HepG2 (cell line): ENCODE data around the gene RYR2. TPM values are rescaled to one million over a fixed set of nuclear protein-coding genes. Genes with fewer than 3 reads are reported as not detected.

ENCODE experiments used
- ATAC-seq: fragments of 200-7000 bp; cut with Tn5 transposase; 3 replicates; pipeline ENCODE4 v1.9.1; 2020; ENCODE audit warnings: mild to moderate bottlenecking, moderate library complexity
- BruUV-seq: library from RNA; stranded (reverse); fragments of 400-500 nt; replicated peaks from 2 replicates; lab custom pipeline; 2021; lab: Mats Ljungman, UMichigan
- CTCF ChIA-PET: fragments of 300-600 bp; formaldehyde crosslinking; extraction: SDS; loops from one replicate; lab custom pipeline; 2021; ENCODE audit warnings: low total read pairs, inconsistent platforms, low intra/inter-chr PET ratio; lab: Yijun Ruan, JAX
- POLR2A ChIA-PET: fragments of 350-600 bp; sonication (Branson Sonifier 250); formaldehyde crosslinking; loops from one replicate; lab custom pipeline; 2020; ENCODE audit warnings: antibody characterized with exemption, inconsistent platforms; lab: Yijun Ruan, JAX
- DNase-seq: peaks from one replicate; pipeline ENCODE4 v3.0.0-alpha.2; 2015; ENCODE audit warnings: low spot score
- FAIRE-seq: peaks from 3 replicates; lab custom pipeline; 2011; peaks lifted over from hg19 to GRCh38; lab: Jason Lieb, UNC
- H2AFZ ChIP-seq: one replicate; pipeline ENCODE4 v1.6.1; 2011; ENCODE audit warnings: low read length, inconsistent platforms
- H3K27ac ChIP-seq: fragments of 300-600 bp; 3 replicates; pipeline ENCODE4 v1.8.0; 2011; ENCODE audit warnings: mixed run types, mild to moderate bottlenecking, mixed read lengths, low read length, inconsistent platforms; ENCODE audit not compliant: insufficient read depth; ENCODE audit errors: extremely low read length
- H3K27me3 ChIP-seq, 2 experiments: fragments of 200-600 bp in 1 of 2; 2 replicates in 1 of 2; 3 replicates in 1 of 2; pipeline versions ENCODE4 v1.6.0 to v1.8.0; 2011; ENCODE audit warnings: low read length in 2 of 2, mild to moderate bottlenecking in 2 of 2, moderate library complexity in 2 of 2, inconsistent platforms in 1 of 2; ENCODE audit not compliant: insufficient read depth in 2 of 2, control insufficient read depth in 1 of 2
- H3K36me3 ChIP-seq, 2 experiments: fragments of 200-600 bp in 1 of 2; replicated peaks in 1 of 2; 2 replicates in 1 of 2; 3 replicates in 1 of 2; pipeline versions ENCODE4 v1.5.1 to v1.8.0; 2011; ENCODE audit warnings: low read length in 2 of 2, inconsistent platforms in 1 of 2; ENCODE audit not compliant: insufficient read depth in 2 of 2, control insufficient read depth in 1 of 2
- H3K4me1 ChIP-seq: 2 replicates; pipeline ENCODE4 v1.5.1; 2012; ENCODE audit warnings: low read length, inconsistent platforms; ENCODE audit not compliant: insufficient read depth
- H3K4me2 ChIP-seq: 2 replicates; pipeline ENCODE4 v1.6.0; 2011; ENCODE audit warnings: low read depth, low read length, inconsistent platforms
- H3K4me3 ChIP-seq, 3 experiments: fragments of 200-600 bp in 1 of 3; sonication (generic), shearing (Covaris generic) in 1 of 3; replicated peaks in 1 of 3; 2 replicates each; pipeline ENCODE4 v1.5.1; 2011 to 2016; ENCODE audit warnings: low read length in 3 of 3, inconsistent platforms in 2 of 3, low read depth in 2 of 3, mild to moderate bottlenecking in 2 of 3, control low read depth in 1 of 3, mixed read lengths in 1 of 3; ENCODE audit not compliant: insufficient read depth in 1 of 3
- H3K79me2 ChIP-seq: one replicate; pipeline ENCODE4 v1.6.1; 2011; ENCODE audit warnings: low read length, inconsistent platforms; ENCODE audit not compliant: insufficient read depth
- H3K9ac ChIP-seq: 2 replicates; pipeline ENCODE4 v1.6.0; 2011; ENCODE audit warnings: mild to moderate bottlenecking, low read depth, low read length, inconsistent platforms; ENCODE audit not compliant: insufficient read depth
- H3K9me3 ChIP-seq: 2 replicates; pipeline ENCODE4 v1.5.1; 2012; ENCODE audit warnings: mild to moderate bottlenecking, low read length
- H4K20me1 ChIP-seq: 2 replicates; pipeline ENCODE4 v1.6.0; 2011; ENCODE audit warnings: inconsistent platforms, mild to moderate bottlenecking, low read length, moderate library complexity; ENCODE audit not compliant: insufficient read depth
- ARID2 ChIP-seq: sonication (generic); formaldehyde crosslinking; IDR thresholded peaks from 2 replicates; pipeline ENCODE4 v1.8.1; 2022; ENCODE audit warnings: mild to moderate bottlenecking, missing genetic modification reagents, borderline replicate concordance
- ATAD3A ChIP-seq: sonication (generic); formaldehyde crosslinking; IDR thresholded peaks from 2 replicates; pipeline ENCODE4 v1.4.0; 2020; ENCODE audit warnings: missing genetic modification reagents
- MXI1 ChIP-seq: IDR thresholded peaks from 3 replicates; pipeline ENCODE4 v1.6.1; 2012; ENCODE audit warnings: low read depth, low read length, inconsistent platforms, borderline replicate concordance
- MZF1 ChIP-seq: sonication (generic); formaldehyde crosslinking; IDR thresholded peaks from 2 replicates; pipeline ENCODE4 v1.8.1; 2023; ENCODE audit warnings: mild to moderate bottlenecking, missing genetic modification reagents, borderline replicate concordance
- NR3C1 ChIP-seq: sonication (generic); formaldehyde crosslinking; IDR thresholded peaks from 2 replicates; pipeline ENCODE4 v1.4.0; 2020; ENCODE audit warnings: missing genetic modification reagents
- PHB2 ChIP-seq: fragments of 450-650 bp; IDR thresholded peaks from 2 replicates; pipeline ENCODE4 v1.6.1; 2018; ENCODE audit not compliant: partially characterized antibody
- REST ChIP-seq, 2 experiments: IDR thresholded peaks; 2 replicates each; pipeline ENCODE4 v1.6.1; 2011 to 2012; ENCODE audit warnings: low read length in 2 of 2, borderline replicate concordance in 1 of 2, low read depth in 1 of 2, mild to moderate bottlenecking in 1 of 2, moderate library complexity in 1 of 2
- SIN3B ChIP-seq: fragments of 150-350 bp; IDR thresholded peaks from 2 replicates; pipeline ENCODE4 v1.6.1; 2014; ENCODE audit warnings: low read length
- ZSCAN5A ChIP-seq: sonication (generic); formaldehyde crosslinking; IDR thresholded peaks from 2 replicates; pipeline ENCODE4 v1.8.0; 2022; ENCODE audit warnings: mild to moderate bottlenecking, missing genetic modification reagents, borderline replicate concordance
- WGBS: methylation state at CpG from one replicate; pipeline ENCODE4 v1.1.6; 2017; ENCODE audit warnings: low lambda C conversion rate; 5-methylcytosine and 5-hydroxymethylcytosine counted together
- in situ Hi-C: cut with HindIII; loops from 2 replicates; pipeline ENCODE4 v1.10.0; 2017; ENCODE audit warnings: low pct_unique_long_range_greater_than_20kb; ENCODE audit not compliant: extremely low pct_ligation_motif_present
- intact Hi-C: fragments of 100-400 bp; cut with micrococcal nuclease; formaldehyde crosslinking; loops from one replicate; pipeline ENCODE4 v1.10.0; 2022; ENCODE audit not compliant: unreplicated experiment
- polyA plus RNA-seq, 8 experiments: library from polyadenylated mRNA; depleted of rRNA in 3 of 8; stranded (reverse) in 7 of 8; unstranded in 1 of 8; fragments of >200 nt; fragmentation: Illumina TruSeq in 4 of 8; extraction: Trizol in 4 of 8; gene quantifications; 2 replicates each; pipeline versions ENCODE4 v1.2.1 to v1.2.3, GENCODE V29; 2011 to 2016; ENCODE audit warnings: low read depth in 4 of 8, missing spikeins in 1 of 8, mixed read lengths in 1 of 8; ENCODE audit not compliant: insufficient read depth in 1 of 8
- total RNA-seq, 5 experiments: library from RNA; depleted of rRNA; stranded (reverse); fragments of >200 nt; fragmentation: Illumina TruSeq; extraction: Trizol; gene quantifications; 2 replicates each; pipeline ENCODE4 v1.2.3, GENCODE V29; 2016; ENCODE audit warnings: low read depth in 1 of 5

RYR2 gene
- total and polyA plus RNA-seq, 2 of the 13 experiments (the other 11 are each of a cell fraction or from before 2014, with no cell fraction given) = not detected

GRCh38 chr1:237428809-237429208, 386.8 kb downstream of the RYR2 start (continued):
- no peak for TF ChIP-seq MXI1
- TF ChIP-seq ZSCAN5A (CRISPR knock-in tag) = no peak
- no peak for TF ChIP-seq REST (IDR thresholded peaks at IDR 0.05; ENCODE audit: borderline replicate concordance in 1 of 2, low read depth in 1 of 2, low read length in 2 of 2)
- no peak for TF ChIP-seq ARID2
- TF ChIP-seq SIN3B = no peak
- no peak for TF ChIP-seq ATAD3A (CRISPR knock-in tag)
- TF ChIP-seq NR3C1 = no peak
- TF ChIP-seq PHB2 = no peak

- FAIRE-seq (no peak), DNase-seq (no peak), ATAC-seq (no peak)
- POLR2A ChIA-PET = no interaction called here
- Histone ChIP-seq H3K9me3 (no peaks in the 10 kb centered on the region), H4K20me1 (no peaks in the 10 kb centered on the region), H3K27me3 (no peaks in the 10 kb centered on the region; a peak in 1 of 5 replicates), H2AFZ (no peak overlapping the region), H3K4me3 (no peak overlapping the region), H3K27ac (no peak overlapping the region), H3K9ac (no peak overlapping the region), H3K4me1 (no peaks in the 10 kb centered on the region), H3K36me3 (no peaks in the 10 kb centered on the region), H3K79me2 (no peaks in the 10 kb centered on the region)
- in situ Hi-C loops = no loop called here
- CTCF ChIA-PET = no interaction called here
- 0% methylated on average over 2 of the region's 3 CpGs for WGBS
- BruUV-seq = no TSS peak
- intact Hi-C loops = no loop called here
- TF ChIP-seq MZF1 = no peak
- TF ChIP-seq, all 625 proteins: peak for 0
- no peak overlapping the region for H3K4me2 ChIP-seq
Observed at GRCh38 chr1:237429252-237429651, 387.3 kb downstream of the RYR2 start.
